Measurements from ENCODE around the gene PPP1R9B. TPM values are rescaled to one million over a fixed set of nuclear protein-coding genes. Genes with fewer than 3 reads are reported as not detected.

PPP1R9B gene
- total RNA-seq, 1 donor from 2014 or later = 61.5 TPM

DNA sequence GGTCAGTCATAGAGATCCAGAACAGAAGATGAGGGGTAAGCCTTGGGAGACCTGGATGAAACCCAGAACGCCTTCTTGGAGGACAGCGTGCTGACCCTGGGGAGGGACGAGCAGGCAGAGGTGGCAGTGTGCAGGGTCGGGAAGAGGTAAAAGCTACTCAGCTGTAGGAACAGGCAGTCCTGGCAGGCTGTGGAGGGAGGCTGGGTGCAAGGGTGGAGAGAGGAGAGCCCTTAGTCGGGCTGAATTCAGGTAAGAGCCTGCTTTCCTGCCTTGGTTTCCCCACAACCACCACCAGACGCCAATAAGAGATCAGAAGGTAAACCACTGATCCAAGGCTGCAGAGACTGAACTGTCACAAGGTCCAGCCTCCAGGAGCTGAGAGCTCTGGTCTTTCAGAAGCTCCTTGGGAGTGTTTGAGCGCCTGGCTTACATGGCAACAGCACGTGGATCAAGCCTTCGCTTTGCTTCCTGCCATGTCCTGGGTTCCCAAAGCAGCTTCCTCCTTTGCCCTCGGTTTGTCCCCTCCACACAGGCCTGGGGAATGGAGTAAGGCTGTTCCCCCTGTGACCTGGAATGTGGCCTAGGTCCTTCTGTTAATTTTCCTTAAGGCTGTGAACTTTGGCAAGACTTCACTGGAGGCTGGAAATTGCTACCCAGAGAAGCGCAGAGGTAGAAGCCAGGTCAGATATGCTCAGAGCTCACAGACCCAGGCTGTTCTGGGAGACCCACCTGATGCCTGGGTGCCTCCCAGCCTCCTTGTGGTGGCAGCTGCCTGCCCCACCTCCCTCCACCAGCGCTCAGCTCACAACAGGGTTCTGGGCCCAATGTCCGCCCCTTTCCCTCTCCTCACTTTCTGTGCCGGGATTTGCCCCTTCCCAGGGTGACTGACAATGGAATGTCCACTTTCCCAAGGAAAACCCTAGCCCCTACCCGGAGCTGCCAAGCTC, 59.2 kb downstream of the PPP1R9B start:
- DNase-seq (ENCODE audit: low spot score) = no peak

DNA sequence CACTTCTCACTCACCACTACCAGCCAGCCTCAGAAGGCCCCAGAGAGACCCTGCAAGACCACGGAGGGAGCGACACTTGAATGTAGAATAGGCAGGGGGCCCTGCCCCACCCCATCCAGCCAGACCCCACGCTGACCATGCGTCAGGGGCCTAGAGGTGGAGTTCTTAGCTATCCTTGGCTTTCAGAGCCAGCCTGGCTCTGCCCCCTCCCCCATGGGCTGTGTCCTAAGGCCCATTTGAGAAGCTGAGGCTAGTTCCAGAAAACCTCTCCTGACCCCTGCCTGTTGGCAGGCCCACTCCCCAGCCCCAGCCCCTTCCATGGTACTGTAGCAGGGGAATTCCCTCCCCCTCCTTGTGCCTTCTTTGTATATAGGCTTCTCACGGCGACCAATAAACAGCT, 60.4 kb downstream of the PPP1R9B start:
- DNase-seq (ENCODE audit: low spot score) = no peak

DNA sequence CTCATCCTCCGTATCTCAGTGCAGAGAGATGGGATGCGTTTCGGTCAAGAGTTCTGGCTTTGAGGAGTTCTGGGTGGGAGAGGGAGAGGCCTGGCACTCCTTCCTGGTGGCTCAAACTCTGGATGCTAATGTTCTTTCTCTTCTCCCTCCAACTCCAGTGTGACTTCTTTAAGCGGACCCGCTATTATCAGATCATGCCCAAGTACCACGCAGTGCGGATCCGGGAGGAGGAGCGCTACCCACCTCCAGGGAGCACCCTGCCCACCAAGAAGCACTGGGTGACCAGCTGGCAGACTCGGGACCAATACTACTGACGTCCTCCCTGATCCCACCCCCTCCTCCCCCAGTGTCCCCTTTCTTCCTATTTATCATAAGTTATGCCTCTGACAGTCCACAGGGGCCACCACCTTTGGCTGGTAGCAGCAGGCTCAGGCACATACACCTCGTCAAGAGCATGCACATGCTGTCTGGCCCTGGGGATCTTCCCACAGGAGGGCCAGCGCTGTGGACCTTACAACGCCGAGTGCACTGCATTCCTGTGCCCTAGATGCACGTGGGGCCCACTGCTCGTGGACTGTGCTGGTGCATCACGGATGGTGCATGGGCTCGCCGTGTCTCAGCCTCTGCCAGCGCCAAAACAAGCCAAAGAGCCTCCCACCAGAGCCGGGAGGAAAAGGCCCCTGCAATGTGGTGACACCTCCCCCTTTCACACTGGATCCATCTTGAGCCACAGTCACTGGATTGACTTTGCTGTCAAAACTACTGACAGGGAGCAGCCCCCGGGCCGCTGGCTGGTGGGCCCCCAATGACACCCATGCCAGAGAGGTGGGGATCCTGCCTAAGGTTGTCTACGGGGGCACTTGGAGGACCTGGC, 61.3 kb downstream of the PPP1R9B start:
- DNase-seq (ENCODE audit: low spot score) = no peak

DNA sequence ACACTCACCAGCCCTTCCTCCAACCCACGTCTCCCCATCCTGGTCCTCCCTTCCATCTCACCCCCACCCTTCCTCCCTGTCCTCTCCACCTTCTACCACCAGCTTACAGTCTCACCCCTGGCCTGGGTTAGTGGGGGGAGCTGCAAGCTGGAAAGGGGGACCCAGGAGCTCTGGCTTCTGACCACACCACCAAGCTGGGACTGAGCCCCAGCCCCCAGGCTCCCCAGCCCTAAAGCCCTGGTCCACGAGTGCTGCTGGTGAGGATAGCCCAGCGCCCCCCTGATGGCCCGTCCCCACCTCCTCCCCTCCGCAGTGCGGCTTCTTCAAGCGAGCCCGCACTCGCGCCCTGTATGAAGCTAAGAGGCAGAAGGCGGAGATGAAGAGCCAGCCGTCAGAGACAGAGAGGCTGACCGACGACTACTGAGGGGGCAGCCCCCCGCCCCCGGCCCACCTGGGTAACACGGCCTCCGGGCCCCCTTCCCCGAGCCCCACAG, 62.5 kb downstream of the PPP1R9B start:
- DNase-seq (ENCODE audit: low spot score) = no peak

DNA sequence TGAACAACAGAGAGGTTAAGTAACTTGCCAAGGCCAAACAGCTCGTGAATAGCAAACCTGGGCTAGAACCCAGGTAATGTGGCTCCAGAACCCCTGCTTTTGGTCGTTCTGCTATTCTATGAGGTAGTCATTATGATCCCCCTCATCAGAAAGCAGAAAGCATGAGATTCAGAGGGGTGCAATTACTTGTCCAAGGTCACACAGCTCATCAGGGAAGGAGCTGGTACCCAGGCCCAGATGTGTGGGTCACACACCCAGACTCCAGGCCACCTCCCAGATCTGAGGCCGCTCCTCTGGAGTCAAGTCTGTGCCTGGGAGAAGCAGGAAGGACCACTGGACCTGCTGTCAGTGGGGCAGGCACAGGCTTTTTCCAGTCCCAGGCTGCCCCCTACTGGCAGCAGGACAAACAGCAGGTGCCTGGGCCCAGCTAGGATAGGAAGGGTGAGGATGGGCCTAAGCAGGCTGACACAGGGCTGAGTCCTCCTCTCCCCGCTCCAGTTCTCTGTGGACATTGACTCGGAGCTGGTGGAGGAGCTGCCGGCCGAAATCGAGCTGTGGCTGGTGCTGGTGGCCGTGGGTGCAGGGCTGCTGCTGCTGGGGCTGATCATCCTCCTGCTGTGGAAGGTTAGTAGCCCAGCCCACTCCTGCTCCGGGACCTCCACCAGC, 63.1 kb downstream of the PPP1R9B start:
- DNase-seq (ENCODE audit: low spot score) = peak; percentile 65

Other genes starting within 250 kb of the PPP1R9B start
- gene DLX4, start 181.5 kb downstream of the PPP1R9B start, total RNA-seq = not detected
- gene DLX3, start 155.5 kb downstream of the PPP1R9B start, total RNA-seq = 0.26 TPM
- gene ITGA3, start 94.6 kb downstream of the PPP1R9B start, total RNA-seq = 134 TPM
- gene PDK2, start 55.3 kb downstream of the PPP1R9B start, total RNA-seq = 64.7 TPM
- gene SAMD14, start 20.5 kb downstream of the PPP1R9B start, total RNA-seq = 8.8 TPM
- gene SGCA, start 15.3 kb upstream of the PPP1R9B start, total RNA-seq = 23.5 TPM
- gene COL1A1, start 51.0 kb upstream of the PPP1R9B start, total RNA-seq = 421 TPM
- 27.2 TPM for gene TMEM92, start 123.8 kb upstream of the PPP1R9B start, total RNA-seq
- gene XYLT2, start 195.4 kb upstream of the PPP1R9B start, total RNA-seq = 37.0 TPM
- 55.5 TPM for gene MRPL27, start 222.5 kb upstream of the PPP1R9B start, total RNA-seq
- 1.4 TPM for gene EME1, start 222.6 kb upstream of the PPP1R9B start, total RNA-seq
- gene LRRC59, start 246.8 kb upstream of the PPP1R9B start, total RNA-seq = 71.2 TPM